ENCODE measurements around the gene ACSS1.

The ACSS1 gene

GRCh38 chr20:25061103-25061799 lies 3.3 kb upstream of the ACSS1 start:
- TF ChIP-seq CTCF (IDR thresholded peaks at IDR 0.05; ENCODE audit: insufficient read depth, low read length, missing control alignments) = no peak
- POLR2A ChIA-PET = no interaction called here
- DNase-seq (ENCODE audit: low read depth, low spot score) = no peak
- no peak overlapping the region for H3K4me3 ChIP-seq (ENCODE audit: low read depth, low read length)
- CTCF ChIA-PET = interaction anchor here (0.9 to 14.9 kb wide), 3 partner anchors 17 to 118 kb away, joined by 4 to 382 read pairs (median 7); no protein-coding TSS in a partner anchor

- CTCF ChIA-PET = interaction anchor here (0.9 to 14.9 kb wide), 5 partner anchors 19 to 339 kb away, joined by 3 to 382 read pairs (median 4); no protein-coding TSS in a partner anchor
- no peak overlapping the region for H3K4me3 ChIP-seq (ENCODE audit: low read depth, low read length)
- POLR2A ChIA-PET = no interaction called here
- no peak for TF ChIP-seq CTCF (IDR thresholded peaks at IDR 0.05; ENCODE audit: insufficient read depth, low read length, missing control alignments)
- DNase-seq (ENCODE audit: low read depth, low spot score) = no peak
Measured at GRCh38 chr20:25059866-25060465, 2.0 kb upstream of the ACSS1 start.

GRCh38 chr20:25058847-25059810 lies 1.2 kb upstream of the ACSS1 start:
- peak overlapping the region; percentile 65 for H3K4me3 ChIP-seq (ENCODE audit: low read depth, low read length)

GRCh38 chr20:25057234-25058050 lies 497 bp downstream of the ACSS1 start:
- no peak for TF ChIP-seq CTCF (IDR thresholded peaks at IDR 0.05; ENCODE audit: insufficient read depth, low read length, missing control alignments)
- CTCF ChIA-PET = interaction anchor here (1.1 to 14.9 kb wide), 2 partner anchors 49 to 60 kb away, joined by 3 to 382 read pairs; no protein-coding TSS in a partner anchor

More at GRCh38 chr20:25058847-25059810, 1.2 kb upstream of the ACSS1 start:
- no peak for TF ChIP-seq CTCF (IDR thresholded peaks at IDR 0.05; ENCODE audit: insufficient read depth, low read length, missing control alignments)
- POLR2A ChIA-PET = no interaction called here
- CTCF ChIA-PET = interaction anchor here (0.9 to 14.9 kb wide), 5 partner anchors 19 to 340 kb away, joined by 3 to 382 read pairs (median 4); no protein-coding TSS in a partner anchor
- DNase-seq (ENCODE audit: low read depth, low spot score) = no peak

GRCh38 chr20:25056690-25057233 lies 1.2 kb downstream of the ACSS1 start:
- no peak for DNase-seq (ENCODE audit: low read depth, low spot score)
- CTCF ChIA-PET = interaction anchor here (2.3 to 14.9 kb wide), 2 partner anchors 8 to 60 kb away, joined by 16 to 382 read pairs; no protein-coding TSS in a partner anchor
- H3K4me3 ChIP-seq (ENCODE audit: low read depth, low read length) = peak overlapping the region; percentile 65
- no peak for TF ChIP-seq CTCF (IDR thresholded peaks at IDR 0.05; ENCODE audit: insufficient read depth, low read length, missing control alignments)
- POLR2A ChIA-PET = no interaction called here

More at GRCh38 chr20:25057234-25058050, 497 bp downstream of the ACSS1 start:
- DNase-seq (ENCODE audit: low read depth, low spot score) = no peak
- peak overlapping the region; percentile 65 for H3K4me3 ChIP-seq (ENCODE audit: low read depth, low read length)
- POLR2A ChIA-PET = interaction anchor here (0.6 kb wide), 1 partner anchor 27 kb away, joined by 3 read pairs; no protein-coding TSS in a partner anchor
